Upper lobe of right lung (tissue), 1 donor: ENCODE data around the gene TBCA. TPM values are rescaled to one million over a fixed set of nuclear protein-coding genes. Genes with fewer than 3 reads are reported as not detected.
A peak's percentile ranks its signal among the peaks of the same experiment; 100 is the strongest.

Source experiments
- ATAC-seq: fragments of 200-7000 bp; cut with Tn5 transposase; one replicate; pipeline ENCODE4 v1.9.1; 2020; ENCODE audit warnings: mild to moderate bottlenecking, moderate library complexity
- DNase-seq: peaks from one replicate; pipeline ENCODE4 v3.0.0-alpha.2; 2020
- H3K27ac ChIP-seq: fragments of 200-600 bp; one replicate; pipeline ENCODE4 v1.8.0; 2022
- H3K27me3 ChIP-seq: fragments of 200-600 bp; one replicate; pipeline ENCODE4 v1.8.0; 2022; ENCODE audit warnings: mild to moderate bottlenecking
- H3K36me3 ChIP-seq: fragments of 200-600 bp; one replicate; pipeline ENCODE4 v1.8.0; 2022
- H3K4me1 ChIP-seq: fragments of 200-600 bp; one replicate; pipeline ENCODE4 v1.8.0; 2022
- H3K4me3 ChIP-seq: fragments of 200-600 bp; one replicate; pipeline ENCODE4 v1.8.0; 2022; ENCODE audit warnings: mild to moderate bottlenecking
- H3K9me3 ChIP-seq: fragments of 200-600 bp; one replicate; pipeline ENCODE4 v1.8.0; 2022
- CTCF ChIP-seq: fragments of 200-600 bp; IDR thresholded peaks from one replicate; pipeline ENCODE4 v1.8.0; 2022; ENCODE audit warnings: antibody characterized with exemption
- intact Hi-C: fragments of 100-400 bp; cut with DNase I; formaldehyde crosslinking; loops from one replicate; pipeline ENCODE4 v1.11.0; 2022
- total RNA-seq: library from RNA; stranded (reverse); fragmentation: NEBNext Ultra II Directional; extraction: Animal tissue kit (Norgen Biotek cat#: 25700); gene quantifications from one replicate; pipeline ENCODE4 v1.2.1, GENCODE V29; 2021
- donor health status: DM: no; HTN: yes; CAD: no; lungs with severe emphysema.

The TBCA gene
- total RNA-seq, 1 donor from 2014 or later, result 120 TPM

GRCh38 chr5:77650686-77651085, 125.5 kb downstream of the TBCA start:
- H3K36me3 ChIP-seq, result no peaks in the 10 kb centered on the region
- no peaks in the 10 kb centered on the region for H3K9me3 ChIP-seq
- no peak overlapping the region for H3K27ac ChIP-seq
- ATAC-seq, result no peak
- no peaks in the 10 kb centered on the region for H3K4me1 ChIP-seq
- no peak for DNase-seq
- intact Hi-C loops, result no loop called here
- no peak overlapping the region for H3K4me3 ChIP-seq
- peaks cover 31% of the 10 kb centered on the region for H3K27me3 ChIP-seq
- no peak for TF ChIP-seq CTCF

- Histone ChIP-seq H3K27me3 (peaks cover 38% of the 10 kb centered on the region), H3K4me3 (no peak overlapping the region), H3K9me3 (no peaks in the 10 kb centered on the region), H3K36me3 (no peaks in the 10 kb centered on the region), H3K4me1 (peaks cover 1% of the 10 kb centered on the region), H3K27ac (no peak overlapping the region)
- ATAC-seq, result no peak
- no peak for DNase-seq
- TF ChIP-seq CTCF, result no peak
- intact Hi-C loops, result no loop called here
Measured at GRCh38 chr5:77649776-77650175, 126.4 kb downstream of the TBCA start.

- intact Hi-C loops, result no loop called here
- Histone ChIP-seq H3K36me3 (no peaks in the 10 kb centered on the region), H3K9me3 (no peaks in the 10 kb centered on the region), H3K4me1 (peaks cover 8% of the 10 kb centered on the region), H3K4me3 (no peak overlapping the region), H3K27me3 (peaks cover 74% of the 10 kb centered on the region), H3K27ac (no peak overlapping the region)
- no peak for TF ChIP-seq CTCF
- DNase-seq (no peak), ATAC-seq (no peak)
Measured at GRCh38 chr5:77645995-77646639, 130.0 kb downstream of the TBCA start.

- peaks cover 74% of the 10 kb centered on the region for H3K27me3 ChIP-seq
- peaks cover 8% of the 10 kb centered on the region for H3K4me1 ChIP-seq
- intact Hi-C loops, result no loop called here
- DNase-seq (no peak), ATAC-seq (peak; percentile 87)
- TF ChIP-seq CTCF, result peak; percentile 31
- H3K36me3 ChIP-seq, result no peaks in the 10 kb centered on the region
- H3K27ac ChIP-seq, result no peak overlapping the region
- no peaks in the 10 kb centered on the region for H3K9me3 ChIP-seq
- H3K4me3 ChIP-seq, result no peak overlapping the region
Measured at GRCh38 chr5:77645158-77645994, 130.8 kb downstream of the TBCA start.

GRCh38 chr5:77644371-77645157, 131.6 kb downstream of the TBCA start:
- ATAC-seq (no peak), DNase-seq (no peak)
- Histone ChIP-seq H3K9me3 (no peaks in the 10 kb centered on the region), H3K4me1 (peaks cover 8% of the 10 kb centered on the region), H3K4me3 (no peak overlapping the region), H3K27ac (no peak overlapping the region), H3K36me3 (no peaks in the 10 kb centered on the region), H3K27me3 (peaks cover 79% of the 10 kb centered on the region)
- no peak for TF ChIP-seq CTCF
- intact Hi-C loops, result no loop called here
